ENCODE measurements around the gene BBS9.
"Not testable (repeated sequence)": the region's sequence is repeated elsewhere in the genome, so short reads cannot be mapped to it uniquely, and the experiment has no call there.

Gene BBS9

GRCh38 chr7:33258491-33258951, 129.2 kb downstream of the BBS9 start:
- Histone ChIP-seq H3K9me3 (ENCODE audit: low read depth, low read length) (no peaks in the 10 kb centered on the region), H3K9ac (ENCODE audit: insufficient read length) (no peak overlapping the region), H3K4me3 (no peak overlapping the region), H3K36me3 (ENCODE audit: insufficient read depth, low read length) (no peaks in the 10 kb centered on the region), H3K27ac (no peak overlapping the region)
- no peak for DNase-seq (ENCODE audit: low read depth, low spot score)
- TF ChIP-seq EZH2 (IDR thresholded peaks at IDR 0.05): no peak
- no peak for TF ChIP-seq FOXP2 (optimal IDR thresholded peaks at IDR 0.05; ENCODE audit: control extremely low read depth, extremely low read length, insufficient read depth)
- no peak for TF ChIP-seq POLR2AphosphoS5 (IDR thresholded peaks at IDR 0.05; ENCODE audit: borderline replicate concordance, low read depth, low read length)

- H3K9ac ChIP-seq (ENCODE audit: insufficient read length): no peak overlapping the region
- no peak overlapping the region for H3K27ac ChIP-seq
- no peaks in the 10 kb centered on the region for H3K9me3 ChIP-seq (ENCODE audit: low read depth, low read length)
- H3K4me3 ChIP-seq: no peak overlapping the region
- no peak for DNase-seq (ENCODE audit: low read depth, low spot score)
- H3K36me3 ChIP-seq (ENCODE audit: insufficient read depth, low read length): no peaks in the 10 kb centered on the region
- TF ChIP-seq FOXP2 (optimal IDR thresholded peaks at IDR 0.05; ENCODE audit: control extremely low read depth, extremely low read length, insufficient read depth): no peak
- no peak for TF ChIP-seq POLR2AphosphoS5 (IDR thresholded peaks at IDR 0.05; ENCODE audit: borderline replicate concordance, low read depth, low read length)
- no peak for TF ChIP-seq EZH2 (IDR thresholded peaks at IDR 0.05)
Measured at GRCh38 chr7:33261585-33261984, 132.2 kb downstream of the BBS9 start.

GRCh38 chr7:33262476-33262875, 133.1 kb downstream of the BBS9 start:
- TF ChIP-seq EZH2 (IDR thresholded peaks at IDR 0.05) (no peak), FOXP2 (optimal IDR thresholded peaks at IDR 0.05; ENCODE audit: control extremely low read depth, extremely low read length, insufficient read depth) (no peak), POLR2AphosphoS5 (IDR thresholded peaks at IDR 0.05; ENCODE audit: borderline replicate concordance, low read depth, low read length) (no peak)
- H3K9me3 ChIP-seq (ENCODE audit: low read depth, low read length): no peaks in the 10 kb centered on the region
- DNase-seq (ENCODE audit: low read depth, low spot score): no peak
- no peak overlapping the region for H3K27ac ChIP-seq
- no peaks in the 10 kb centered on the region for H3K36me3 ChIP-seq (ENCODE audit: insufficient read depth, low read length)
- no peak overlapping the region for H3K9ac ChIP-seq (ENCODE audit: insufficient read length)
- H3K4me3 ChIP-seq: no peak overlapping the region

- not testable (repeated sequence) for H3K4me3 ChIP-seq; H3K27ac ChIP-seq; H3K9ac ChIP-seq (ENCODE audit: insufficient read length); H3K36me3 ChIP-seq (ENCODE audit: insufficient read depth, low read length); H3K9me3 ChIP-seq (ENCODE audit: low read depth, low read length); DNase-seq (ENCODE audit: low read depth, low spot score)
Measured at GRCh38 chr7:33271839-33272371, 142.5 kb downstream of the BBS9 start.

- no peak for DNase-seq (ENCODE audit: low read depth, low spot score)
- Histone ChIP-seq H3K36me3 (ENCODE audit: insufficient read depth, low read length) (no peaks in the 10 kb centered on the region), H3K4me3 (no peak overlapping the region), H3K9me3 (ENCODE audit: low read depth, low read length) (0 out of 2 replicates have a peak, but pooled peaks cover 3% of the 10 kb centered on the region), H3K9ac (ENCODE audit: insufficient read length) (no peak overlapping the region), H3K27ac (no peak overlapping the region)
- TF ChIP-seq FOXP2 (optimal IDR thresholded peaks at IDR 0.05; ENCODE audit: control extremely low read depth, extremely low read length, insufficient read depth): no peak
- no peak for TF ChIP-seq POLR2AphosphoS5 (IDR thresholded peaks at IDR 0.05; ENCODE audit: borderline replicate concordance, low read depth, low read length)
- no peak for TF ChIP-seq EZH2 (IDR thresholded peaks at IDR 0.05)
Measured at GRCh38 chr7:33273356-33273755, 144.0 kb downstream of the BBS9 start.

- H3K36me3 ChIP-seq (ENCODE audit: insufficient read depth, low read length): no peaks in the 10 kb centered on the region
- no peak overlapping the region for H3K9ac ChIP-seq (ENCODE audit: insufficient read length)
- TF ChIP-seq POLR2AphosphoS5 (IDR thresholded peaks at IDR 0.05; ENCODE audit: borderline replicate concordance, low read depth, low read length) (no peak), FOXP2 (optimal IDR thresholded peaks at IDR 0.05; ENCODE audit: control extremely low read depth, extremely low read length, insufficient read depth) (no peak), EZH2 (IDR thresholded peaks at IDR 0.05) (no peak)
- no peak overlapping the region for H3K27ac ChIP-seq
- no peak overlapping the region for H3K4me3 ChIP-seq
- no peak for DNase-seq (ENCODE audit: low read depth, low spot score)
- no peaks in the 10 kb centered on the region for H3K9me3 ChIP-seq (ENCODE audit: low read depth, low read length)
Measured at GRCh38 chr7:33276325-33276724, 147.0 kb downstream of the BBS9 start.

- Histone ChIP-seq H3K27ac (no peak overlapping the region), H3K36me3 (ENCODE audit: insufficient read depth, low read length) (no peaks in the 10 kb centered on the region), H3K4me3 (no peak overlapping the region), H3K9me3 (ENCODE audit: low read depth, low read length) (no peaks in the 10 kb centered on the region), H3K9ac (ENCODE audit: insufficient read length) (no peak overlapping the region)
- TF ChIP-seq FOXP2 (optimal IDR thresholded peaks at IDR 0.05; ENCODE audit: control extremely low read depth, extremely low read length, insufficient read depth): no peak
- no peak for TF ChIP-seq EZH2 (IDR thresholded peaks at IDR 0.05)
- TF ChIP-seq POLR2AphosphoS5 (IDR thresholded peaks at IDR 0.05; ENCODE audit: borderline replicate concordance, low read depth, low read length): no peak
- no peak for DNase-seq (ENCODE audit: low read depth, low spot score)
Measured at GRCh38 chr7:33276729-33277128, 147.4 kb downstream of the BBS9 start.

- DNase-seq (ENCODE audit: low read depth, low spot score): no peak
Measured at GRCh38 chr7:33278095-33278494, 148.7 kb downstream of the BBS9 start.

GRCh38 chr7:33286501-33286900, 157.1 kb downstream of the BBS9 start:
- no peak for TF ChIP-seq POLR2AphosphoS5 (IDR thresholded peaks at IDR 0.05; ENCODE audit: borderline replicate concordance, low read depth, low read length)
- TF ChIP-seq EZH2 (IDR thresholded peaks at IDR 0.05): no peak
- TF ChIP-seq FOXP2 (optimal IDR thresholded peaks at IDR 0.05; ENCODE audit: control extremely low read depth, extremely low read length, insufficient read depth): no peak
- Histone ChIP-seq H3K4me3 (no peak overlapping the region), H3K36me3 (ENCODE audit: insufficient read depth, low read length) (no peaks in the 10 kb centered on the region), H3K9me3 (ENCODE audit: low read depth, low read length) (no peaks in the 10 kb centered on the region), H3K9ac (ENCODE audit: insufficient read length) (no peak overlapping the region), H3K27ac (no peak overlapping the region)
- DNase-seq (ENCODE audit: low read depth, low spot score): no peak

More at GRCh38 chr7:33278095-33278494, 148.7 kb downstream of the BBS9 start:
- H3K27ac ChIP-seq: no peak overlapping the region
- H3K9me3 ChIP-seq (ENCODE audit: low read depth, low read length): no peaks in the 10 kb centered on the region
- H3K36me3 ChIP-seq (ENCODE audit: insufficient read depth, low read length): no peaks in the 10 kb centered on the region
- TF ChIP-seq EZH2 (IDR thresholded peaks at IDR 0.05) (no peak), FOXP2 (optimal IDR thresholded peaks at IDR 0.05; ENCODE audit: control extremely low read depth, extremely low read length, insufficient read depth) (no peak), POLR2AphosphoS5 (IDR thresholded peaks at IDR 0.05; ENCODE audit: borderline replicate concordance, low read depth, low read length) (no peak)
- H3K9ac ChIP-seq (ENCODE audit: insufficient read length): no peak overlapping the region
- no peak overlapping the region for H3K4me3 ChIP-seq

All from SK-N-MC (cell line).